ENCODE results near the gene NBPF11.
"Not testable (repeated sequence)": the region's sequence is repeated elsewhere in the genome, so short reads cannot be mapped to it uniquely, and the experiment has no call there.

Gene NBPF11

DNA sequence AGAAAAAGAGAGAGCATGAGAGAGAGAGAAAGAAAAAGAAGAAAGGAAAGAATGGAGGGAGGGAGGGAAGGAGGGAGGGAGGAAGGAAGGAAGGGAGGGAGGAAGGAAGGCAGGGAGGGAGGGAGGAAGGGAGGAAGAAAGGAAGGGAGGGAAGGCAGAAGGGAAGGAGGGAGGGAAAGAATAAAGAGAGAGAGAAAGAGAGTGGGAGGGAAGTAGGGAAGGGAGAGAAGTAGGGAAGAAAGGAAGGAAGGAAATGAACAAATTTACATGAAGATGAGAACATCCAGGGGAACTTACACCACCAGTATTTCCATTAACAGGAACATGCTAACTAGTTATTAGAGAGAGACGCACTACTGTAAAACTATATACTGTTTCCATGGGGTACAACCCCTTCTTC lies 10.1 kb downstream of the NBPF11 start:
- not testable (repeated sequence) for DNase-seq (ENCODE audit: low read depth); H3K4me3 ChIP-seq (ENCODE audit: low read depth, low read length)

GRCh38 chr1:148138606-148139005 lies 13.5 kb downstream of the NBPF11 start:
- not testable (repeated sequence) for DNase-seq (ENCODE audit: low read depth); H3K4me3 ChIP-seq (ENCODE audit: low read depth, low read length)

- not testable (repeated sequence) for DNase-seq (ENCODE audit: low read depth); H3K4me3 ChIP-seq (ENCODE audit: low read depth, low read length)
Measured at GRCh38 chr1:148122341-148122740, 29.7 kb downstream of the NBPF11 start.

DNA sequence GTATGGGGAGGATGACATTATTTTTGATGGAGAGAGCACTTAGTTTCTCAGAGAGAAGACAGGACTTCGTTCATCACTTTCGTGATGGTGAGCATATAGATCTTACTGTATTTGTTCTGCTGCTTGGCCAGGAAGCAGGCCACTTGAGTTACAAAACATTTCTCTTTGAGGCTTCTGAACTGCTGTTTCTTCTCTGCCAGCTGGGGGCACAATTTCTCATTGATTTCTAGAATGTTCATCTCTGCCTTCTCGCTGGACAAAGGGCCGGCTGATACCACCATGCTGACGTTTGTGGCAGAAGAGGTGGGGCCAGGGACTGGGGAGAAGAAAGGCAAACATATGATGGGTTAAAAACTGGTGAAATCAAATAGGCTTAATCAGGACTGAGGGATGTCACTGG lies 31.7 kb downstream of the NBPF11 start:
- TF ChIP-seq CTCF (IDR thresholded peaks at IDR 0.05; ENCODE audit: control insufficient read depth, extremely low read depth, insufficient read depth) = peak; percentile 29; the same call in 1 of the 2 replicates
- H3K4me3 ChIP-seq (ENCODE audit: low read depth, low read length); DNase-seq (ENCODE audit: low read depth): not testable (repeated sequence)

GRCh38 chr1:148095732-148096131 lies 56.3 kb downstream of the NBPF11 start:
- DNase-seq (ENCODE audit: low read depth); H3K4me3 ChIP-seq (ENCODE audit: low read depth, low read length): not testable (repeated sequence)

DNA sequence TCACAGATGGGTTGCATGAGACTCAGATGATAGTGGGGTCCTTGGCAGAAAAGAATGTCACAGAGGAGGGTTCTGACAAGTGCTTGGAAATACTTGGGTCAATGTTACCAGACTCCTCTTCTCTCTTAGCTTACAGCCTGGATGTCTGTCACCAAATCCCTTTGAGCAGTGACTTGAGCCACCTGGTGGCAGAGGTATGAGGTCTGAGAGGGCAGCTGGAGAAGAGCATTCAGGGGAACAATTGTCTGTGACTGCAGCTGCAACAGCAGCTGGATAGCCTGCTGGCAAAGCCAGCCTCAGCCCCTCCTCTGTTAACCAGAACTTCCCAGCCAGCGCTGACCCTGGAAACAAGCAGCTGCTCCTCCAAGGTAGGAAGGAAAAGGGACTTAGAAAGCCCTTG lies 65.9 kb downstream of the NBPF11 start:
- not testable (repeated sequence) for H3K4me3 ChIP-seq (ENCODE audit: low read depth, low read length); DNase-seq (ENCODE audit: low read depth)
- 0 out of 2 replicates have a peak, but pooled peaks have one; percentile 9 for TF ChIP-seq CTCF (IDR thresholded peaks at IDR 0.05; ENCODE audit: control insufficient read depth, extremely low read depth, insufficient read depth)

GRCh38 chr1:148081205-148081604 lies 70.9 kb downstream of the NBPF11 start:
- DNase-seq (ENCODE audit: low read depth); H3K4me3 ChIP-seq (ENCODE audit: low read depth, low read length): not testable (repeated sequence)

DNA sequence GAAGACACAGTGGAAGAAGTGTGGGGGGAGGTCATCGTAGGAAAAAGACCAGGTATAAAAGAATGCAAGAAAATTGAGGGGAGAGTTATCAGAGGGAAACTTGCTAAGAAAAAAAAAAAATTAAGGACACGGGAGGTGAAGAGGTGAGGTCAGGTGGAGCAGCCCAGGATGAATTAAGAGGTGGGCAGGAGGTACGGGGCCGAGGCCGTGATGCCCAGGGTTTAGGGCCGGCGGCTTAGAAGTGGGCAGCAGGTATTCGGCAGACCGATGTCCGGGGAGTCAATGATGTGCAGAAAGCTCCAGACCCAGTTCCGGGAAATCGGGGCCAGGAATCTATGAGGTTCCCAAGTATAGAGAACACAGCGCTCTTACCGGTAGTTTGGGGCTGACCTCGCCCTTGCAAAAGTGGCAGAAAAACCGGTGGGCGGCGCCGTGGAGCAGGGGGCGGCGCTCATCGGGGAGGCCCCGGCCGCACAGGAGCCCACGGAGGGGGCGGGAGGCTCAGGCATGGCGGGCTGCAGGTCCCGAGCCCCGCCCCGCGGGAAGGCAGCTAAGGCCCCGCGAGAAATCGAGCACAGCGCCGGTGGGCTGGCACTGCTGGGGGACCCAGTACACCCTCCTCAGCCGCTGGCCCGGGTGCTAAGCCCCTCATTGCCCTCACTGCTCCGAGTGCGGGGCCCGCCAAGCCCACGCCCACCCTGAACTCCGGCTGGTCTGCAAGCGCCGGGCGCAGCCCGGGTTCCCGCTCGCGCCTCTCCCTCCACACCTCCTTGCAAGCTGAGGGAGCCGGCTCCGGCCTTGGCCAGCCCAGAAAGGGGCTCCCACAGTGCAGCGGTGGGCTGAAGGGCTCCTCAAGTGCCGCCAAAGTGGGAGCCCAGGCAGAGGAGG lies 73.2 kb downstream of the NBPF11 start:
- not testable (repeated sequence) for H3K4me3 ChIP-seq (ENCODE audit: low read depth, low read length); DNase-seq (ENCODE audit: low read depth)

GRCh38 chr1:148078090-148078489 lies 74.0 kb downstream of the NBPF11 start:
- not testable (repeated sequence) for H3K4me3 ChIP-seq (ENCODE audit: low read depth, low read length); DNase-seq (ENCODE audit: low read depth)

- not testable (repeated sequence) for DNase-seq (ENCODE audit: low read depth)
Measured at GRCh38 chr1:148077458-148077857, 74.6 kb downstream of the NBPF11 start.

DNA sequence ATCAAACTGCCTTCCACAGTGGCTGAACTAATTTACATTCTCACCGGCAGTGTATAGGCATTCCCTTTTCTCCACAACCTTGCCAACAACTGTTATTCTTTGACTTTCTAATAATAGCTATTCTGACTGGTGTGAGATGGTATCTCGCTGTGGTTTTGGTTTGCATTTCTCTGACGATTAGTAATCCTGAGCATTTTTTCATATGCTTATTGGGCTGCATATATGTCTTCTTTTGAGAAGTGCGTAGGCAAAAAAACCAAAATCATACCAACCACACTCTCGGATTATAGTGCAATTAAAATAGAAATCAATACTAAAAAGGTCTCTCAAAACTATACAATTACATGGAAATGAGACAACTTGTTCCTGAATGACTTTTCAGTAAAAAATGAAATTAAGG lies 78.7 kb downstream of the NBPF11 start:
- DNase-seq (ENCODE audit: low read depth); H3K4me3 ChIP-seq (ENCODE audit: low read depth, low read length): not testable (repeated sequence)

More at GRCh38 chr1:148077458-148077857, 74.6 kb downstream of the NBPF11 start:
- not testable (repeated sequence) for H3K4me3 ChIP-seq (ENCODE audit: low read depth, low read length)

- H3K4me3 ChIP-seq (ENCODE audit: low read depth, low read length) = not testable (repeated sequence)
Measured at GRCh38 chr1:148068606-148069005, 83.5 kb downstream of the NBPF11 start.

DNA sequence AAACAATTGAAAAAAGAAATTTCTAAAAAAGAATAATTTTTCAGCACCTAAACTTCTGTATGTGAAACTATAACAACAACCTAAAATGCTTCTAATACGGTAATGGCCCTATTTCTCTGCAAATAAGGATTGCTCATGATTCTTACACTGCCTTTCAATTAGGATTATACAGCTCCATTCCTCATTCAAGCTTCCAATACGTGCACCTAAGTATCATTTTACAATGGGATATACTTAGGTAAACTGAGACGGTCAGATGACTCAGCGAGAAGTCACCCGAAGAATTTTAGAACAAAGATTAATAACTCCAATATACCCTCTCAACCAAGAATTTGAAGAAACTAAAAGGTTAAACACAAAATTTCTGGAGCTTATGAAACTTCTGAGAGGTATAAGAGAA lies 83.9 kb downstream of the NBPF11 start:
- DNase-seq (ENCODE audit: low read depth); H3K4me3 ChIP-seq (ENCODE audit: low read depth, low read length): not testable (repeated sequence)

More at GRCh38 chr1:148068606-148069005, 83.5 kb downstream of the NBPF11 start:
- not testable (repeated sequence) for DNase-seq (ENCODE audit: low read depth)

DNA sequence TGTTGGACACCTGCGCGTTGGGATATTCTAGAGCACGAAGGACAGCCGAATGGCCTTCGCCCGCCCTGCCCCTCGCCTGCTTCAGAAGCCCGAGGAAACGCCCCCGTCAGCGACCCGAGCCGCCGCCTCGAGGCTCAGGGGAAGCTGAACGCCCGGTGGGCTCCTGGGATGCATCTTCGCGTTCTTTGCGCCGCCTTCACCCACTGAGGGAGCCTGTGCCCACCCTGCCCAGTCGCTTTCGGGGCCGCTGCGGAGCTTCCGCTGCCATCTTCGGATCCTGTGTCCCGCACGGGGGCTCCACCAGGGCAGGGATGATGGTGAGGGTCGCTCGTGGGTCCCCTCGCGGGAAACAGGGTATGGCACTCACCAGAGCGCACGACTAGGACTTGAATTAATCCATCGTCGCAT lies 91.8 kb downstream of the NBPF11 start:
- DNase-seq (ENCODE audit: low read depth); H3K4me3 ChIP-seq (ENCODE audit: low read depth, low read length): not testable (repeated sequence)

GRCh38 chr1:148057384-148057783 lies 94.7 kb downstream of the NBPF11 start:
- DNase-seq (ENCODE audit: low read depth); H3K4me3 ChIP-seq (ENCODE audit: low read depth, low read length): not testable (repeated sequence)

All from LNCaP clone FGC (cell line).